ENCODE results near the gene OR10W1.

DNA sequence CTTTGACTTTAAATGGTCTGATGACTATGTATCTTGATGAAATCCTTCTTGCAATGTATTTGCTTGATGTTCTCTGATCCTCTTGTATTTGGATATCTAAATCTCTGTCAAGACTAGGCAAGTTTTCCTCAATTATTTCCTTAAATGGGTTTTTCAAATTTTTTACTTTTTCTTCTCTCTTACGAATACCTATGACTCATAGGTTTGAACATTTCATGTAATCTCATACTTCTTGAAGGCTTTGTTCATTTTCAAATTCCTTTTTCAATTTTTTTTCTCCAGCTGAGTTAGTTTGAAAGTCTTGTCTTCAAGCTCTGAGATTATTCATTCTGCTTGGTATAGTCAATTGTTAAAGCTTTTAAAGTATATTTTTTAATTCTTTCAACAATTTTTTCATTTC, 13.1 kb downstream of the OR10W1 start:
- TF ChIP-seq, protein P1, sequence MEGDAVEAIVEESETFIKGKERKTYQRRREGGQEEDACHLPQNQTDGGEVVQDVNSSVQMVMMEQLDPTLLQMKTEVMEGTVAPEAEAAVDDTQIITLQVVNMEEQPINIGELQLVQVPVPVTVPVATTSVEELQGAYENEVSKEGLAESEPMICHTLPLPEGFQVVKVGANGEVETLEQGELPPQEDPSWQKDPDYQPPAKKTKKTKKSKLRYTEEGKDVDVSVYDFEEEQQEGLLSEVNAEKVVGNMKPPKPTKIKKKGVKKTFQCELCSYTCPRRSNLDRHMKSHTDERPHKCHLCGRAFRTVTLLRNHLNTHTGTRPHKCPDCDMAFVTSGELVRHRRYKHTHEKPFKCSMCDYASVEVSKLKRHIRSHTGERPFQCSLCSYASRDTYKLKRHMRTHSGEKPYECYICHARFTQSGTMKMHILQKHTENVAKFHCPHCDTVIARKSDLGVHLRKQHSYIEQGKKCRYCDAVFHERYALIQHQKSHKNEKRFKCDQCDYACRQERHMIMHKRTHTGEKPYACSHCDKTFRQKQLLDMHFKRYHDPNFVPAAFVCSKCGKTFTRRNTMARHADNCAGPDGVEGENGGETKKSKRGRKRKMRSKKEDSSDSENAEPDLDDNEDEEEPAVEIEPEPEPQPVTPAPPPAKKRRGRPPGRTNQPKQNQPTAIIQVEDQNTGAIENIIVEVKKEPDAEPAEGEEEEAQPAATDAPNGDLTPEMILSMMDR (IDR thresholded peaks at IDR 0.05; ENCODE audit: poor library complexity): no peak
- no peak for TF ChIP-seq EZH2 (IDR thresholded peaks at IDR 0.05; ENCODE audit: borderline replicate concordance)

Data from hepatocyte (in vitro differentiated cells).